ENCODE measurements around the gene AGAP1. TPM values are rescaled to one million over a fixed set of nuclear protein-coding genes. Genes with fewer than 3 reads are reported as not detected.

Gene AGAP1
- total RNA-seq, 1 donor from 2014 or later, result 46.3 TPM

- Mint-ChIP-seq H3K4me1 (ENCODE audit: unreplicated experiment) (peaks cover 56% of the 10 kb centered on the region), H3K4me3 (no peak overlapping the region), H3K36me3 (peaks cover 7% of the 10 kb centered on the region), H3K27ac (no peak overlapping the region), H3K27me3 (peaks cover 15% of the 10 kb centered on the region), H3K9me3 (no peaks in the 10 kb centered on the region)
- TF ChIP-seq CTCF (conservative IDR thresholded peaks at IDR 0.05), result no peak
- DNase-seq (ENCODE audit: extremely low spot score, unreplicated experiment), result no peak
Measured at GRCh38 chr2:235855011-235855410, 361.2 kb downstream of the AGAP1 start.

GRCh38 chr2:235856151-235856854, 362.5 kb downstream of the AGAP1 start:
- H3K4me3 Mint-ChIP-seq, result no peak overlapping the region
- peaks cover 15% of the 10 kb centered on the region for H3K27me3 Mint-ChIP-seq
- peaks cover 65% of the 10 kb centered on the region for H3K4me1 Mint-ChIP-seq (ENCODE audit: unreplicated experiment)
- TF ChIP-seq CTCF (conservative IDR thresholded peaks at IDR 0.05), result no peak
- H3K9me3 Mint-ChIP-seq, result no peaks in the 10 kb centered on the region
- no peak for DNase-seq (ENCODE audit: extremely low spot score, unreplicated experiment)
- H3K36me3 Mint-ChIP-seq, result peaks cover 5% of the 10 kb centered on the region
- no peak overlapping the region for H3K27ac Mint-ChIP-seq

GRCh38 chr2:235857598-235857997, 363.8 kb downstream of the AGAP1 start:
- H3K27me3 Mint-ChIP-seq, result peaks cover 16% of the 10 kb centered on the region
- DNase-seq (ENCODE audit: extremely low spot score, unreplicated experiment), result no peak
- H3K4me3 Mint-ChIP-seq, result no peak overlapping the region
- peaks cover 52% of the 10 kb centered on the region for H3K4me1 Mint-ChIP-seq (ENCODE audit: unreplicated experiment)
- no peak overlapping the region for H3K27ac Mint-ChIP-seq
- H3K36me3 Mint-ChIP-seq, result peaks cover 8% of the 10 kb centered on the region
- no peak for TF ChIP-seq CTCF (conservative IDR thresholded peaks at IDR 0.05)
- no peaks in the 10 kb centered on the region for H3K9me3 Mint-ChIP-seq

GRCh38 chr2:235858881-235859280, 365.0 kb downstream of the AGAP1 start:
- H3K36me3 Mint-ChIP-seq, result peaks cover 13% of the 10 kb centered on the region
- no peaks in the 10 kb centered on the region for H3K9me3 Mint-ChIP-seq
- DNase-seq (ENCODE audit: extremely low spot score, unreplicated experiment), result no peak
- H3K27ac Mint-ChIP-seq, result peak overlapping the region; percentile 15
- H3K4me1 Mint-ChIP-seq (ENCODE audit: unreplicated experiment), result peaks cover 47% of the 10 kb centered on the region
- TF ChIP-seq CTCF (conservative IDR thresholded peaks at IDR 0.05), result no peak
- peaks cover 17% of the 10 kb centered on the region for H3K27me3 Mint-ChIP-seq
- H3K4me3 Mint-ChIP-seq, result no peak overlapping the region

GRCh38 chr2:235859651-235860050, 365.8 kb downstream of the AGAP1 start:
- H3K27me3 Mint-ChIP-seq, result peaks cover 17% of the 10 kb centered on the region
- no peak for DNase-seq (ENCODE audit: extremely low spot score, unreplicated experiment)
- H3K4me3 Mint-ChIP-seq, result peak overlapping the region; percentile 55
- no peak for TF ChIP-seq CTCF (conservative IDR thresholded peaks at IDR 0.05)
- peaks cover 12% of the 10 kb centered on the region for H3K36me3 Mint-ChIP-seq
- H3K9me3 Mint-ChIP-seq, result no peaks in the 10 kb centered on the region
- peaks cover 52% of the 10 kb centered on the region for H3K4me1 Mint-ChIP-seq (ENCODE audit: unreplicated experiment)
- H3K27ac Mint-ChIP-seq, result peak overlapping the region; percentile 50

Data from type B pancreatic cell (in vitro differentiated cells).